Measurements from ENCODE around the gene PTPRR.

Gene PTPRR

DNA sequence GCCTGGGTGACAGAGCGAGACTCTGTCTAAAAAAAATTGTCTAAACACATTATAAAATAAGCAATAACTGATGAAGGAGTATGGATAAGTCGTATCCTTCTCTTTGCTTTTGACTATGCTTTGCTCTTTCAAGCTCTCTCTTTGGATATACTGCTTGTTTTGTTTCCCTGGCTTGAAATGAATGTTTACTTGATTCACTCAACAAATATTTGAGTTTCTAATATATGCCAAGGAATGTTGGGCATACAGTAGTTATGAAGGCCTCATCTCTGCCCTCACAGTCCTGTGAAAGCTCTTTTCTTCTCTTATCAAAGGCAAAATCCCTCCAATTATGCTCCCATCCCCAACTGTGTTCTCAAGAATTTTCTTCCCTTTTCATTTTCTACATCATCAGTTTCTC lies 123.5 kb downstream of the PTPRR start:
- no peak for DNase-seq (ENCODE audit: low spot score)

DNA sequence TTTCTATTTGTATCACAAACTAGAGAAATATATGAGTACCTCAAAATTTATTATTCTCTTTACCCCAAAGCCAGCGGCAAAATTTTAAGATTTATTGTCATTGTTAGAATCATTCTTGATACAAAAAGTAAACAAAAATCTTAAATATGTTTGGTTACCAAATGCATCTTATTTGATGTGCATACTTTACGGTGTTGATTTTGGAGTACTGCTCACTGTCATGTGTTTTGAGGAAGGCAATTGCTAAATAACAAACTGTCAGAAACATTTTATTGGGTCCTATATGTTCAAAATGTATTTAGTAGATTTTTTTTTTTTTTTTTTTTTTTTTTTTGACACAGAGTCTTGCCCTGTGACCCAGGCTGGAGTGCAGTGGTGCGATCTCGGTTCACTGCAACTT lies 124.9 kb downstream of the PTPRR start:
- DNase-seq (ENCODE audit: low spot score): no peak

DNA sequence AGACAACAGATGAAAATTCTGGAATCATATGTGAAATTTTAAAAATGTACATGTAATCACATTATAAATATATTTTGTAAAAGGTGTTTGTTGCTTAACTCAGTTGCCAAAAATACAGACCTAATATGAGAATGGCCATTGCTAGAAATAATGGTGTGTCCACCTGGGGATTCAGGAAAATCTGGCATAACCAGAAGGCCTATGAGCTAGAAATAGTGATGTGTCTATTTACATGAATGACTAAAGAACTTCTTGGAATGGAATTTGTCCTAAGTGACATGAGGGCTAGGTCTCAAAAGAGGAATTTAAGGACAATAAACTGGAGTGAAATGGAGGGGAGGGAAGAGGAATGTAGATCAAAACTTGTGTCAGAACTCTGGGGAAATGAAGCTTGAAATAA lies 126.4 kb downstream of the PTPRR start:
- no peak for DNase-seq (ENCODE audit: low spot score)

DNA sequence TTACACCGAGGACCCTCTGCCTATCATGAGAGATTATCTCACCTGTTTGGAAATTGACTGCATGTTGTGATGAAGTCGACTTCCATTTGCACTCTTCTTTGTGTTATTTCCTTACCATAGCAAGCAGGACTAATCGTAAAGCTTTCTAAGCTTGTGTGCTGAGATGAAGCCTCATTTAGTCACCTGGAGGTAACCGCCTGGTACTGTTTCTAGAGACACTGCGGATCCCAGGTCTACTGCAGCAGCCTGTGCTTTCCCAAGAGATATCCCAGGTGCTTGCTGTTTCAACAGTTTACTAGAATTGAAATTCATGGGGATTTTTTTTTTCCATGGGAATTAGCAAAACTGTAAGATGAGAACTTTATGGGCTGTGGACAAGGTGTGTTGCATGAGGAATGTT lies 131.8 kb downstream of the PTPRR start:
- no peak for DNase-seq (ENCODE audit: low spot score)

DNA sequence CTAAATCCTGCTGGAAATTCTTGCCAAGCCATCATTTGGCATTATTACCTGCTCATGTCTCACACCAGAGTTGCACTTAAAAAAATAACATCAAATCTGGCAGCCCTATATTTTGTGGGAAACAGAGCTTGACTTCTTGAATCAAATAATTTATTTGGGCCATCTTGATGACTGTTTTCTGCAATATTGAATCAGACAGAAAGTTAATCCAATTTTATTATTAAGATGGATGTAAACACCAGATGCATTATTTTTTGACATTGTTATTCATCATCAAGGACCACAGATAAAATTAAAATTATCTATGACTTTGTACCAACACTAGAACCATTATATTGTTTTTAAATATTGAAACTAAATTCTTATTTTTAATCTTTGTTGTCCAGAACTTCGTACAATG lies 132.9 kb downstream of the PTPRR start:
- peak; percentile 48 for DNase-seq (ENCODE audit: low spot score)

DNA sequence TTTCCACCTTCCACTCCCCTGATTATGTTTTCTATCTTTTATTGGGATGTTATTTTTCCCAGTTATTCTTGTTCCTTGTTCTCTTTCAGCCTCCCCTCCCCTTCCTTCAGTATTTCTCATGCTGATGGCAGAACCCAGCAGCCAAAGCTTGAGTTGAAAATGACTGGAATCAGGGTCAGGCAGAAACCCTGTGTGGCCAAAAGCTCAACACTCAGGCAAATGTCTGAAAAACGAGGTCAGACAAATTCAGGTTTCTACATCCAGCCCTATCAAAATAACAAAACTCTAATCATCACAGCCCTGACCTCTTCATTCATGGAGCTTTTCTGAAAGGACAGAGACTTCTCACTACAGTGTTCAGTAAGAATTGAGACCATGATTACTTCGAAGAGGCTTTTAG lies 134.6 kb downstream of the PTPRR start:
- peak; percentile 55 for DNase-seq (ENCODE audit: low spot score)

DNA sequence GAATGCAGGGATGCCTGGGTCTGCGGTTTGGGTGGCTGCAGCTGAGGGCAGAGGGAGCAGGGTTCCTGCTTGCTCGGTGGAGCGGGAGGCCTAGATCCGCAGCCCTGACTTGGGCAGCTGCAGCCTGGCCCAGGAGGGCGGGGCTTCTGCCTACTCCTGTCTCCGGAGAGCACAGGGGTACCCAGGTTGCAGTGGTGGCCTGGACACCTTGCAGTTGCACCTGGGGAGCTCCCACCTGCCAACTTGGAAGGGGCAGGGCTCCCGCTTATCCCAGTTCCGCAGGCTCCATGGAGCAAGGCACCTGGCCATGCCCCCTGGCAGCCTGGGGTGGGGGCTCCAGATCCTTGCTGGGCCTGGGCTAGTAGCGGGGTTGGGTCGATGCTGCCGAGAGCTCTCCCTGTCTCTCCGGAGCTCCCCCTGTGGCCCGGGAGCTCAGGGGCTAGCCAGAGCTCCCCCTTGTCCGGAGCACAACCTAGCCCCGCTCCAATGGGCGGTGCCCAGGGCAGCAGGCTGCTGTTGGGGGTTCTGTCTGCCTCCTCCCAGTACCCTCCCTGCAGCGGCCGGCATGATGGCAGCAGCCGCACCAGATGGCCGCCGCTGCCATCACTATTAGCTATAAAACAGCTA lies 136.4 kb downstream of the PTPRR start:
- no peak for DNase-seq (ENCODE audit: low spot score)

DNA sequence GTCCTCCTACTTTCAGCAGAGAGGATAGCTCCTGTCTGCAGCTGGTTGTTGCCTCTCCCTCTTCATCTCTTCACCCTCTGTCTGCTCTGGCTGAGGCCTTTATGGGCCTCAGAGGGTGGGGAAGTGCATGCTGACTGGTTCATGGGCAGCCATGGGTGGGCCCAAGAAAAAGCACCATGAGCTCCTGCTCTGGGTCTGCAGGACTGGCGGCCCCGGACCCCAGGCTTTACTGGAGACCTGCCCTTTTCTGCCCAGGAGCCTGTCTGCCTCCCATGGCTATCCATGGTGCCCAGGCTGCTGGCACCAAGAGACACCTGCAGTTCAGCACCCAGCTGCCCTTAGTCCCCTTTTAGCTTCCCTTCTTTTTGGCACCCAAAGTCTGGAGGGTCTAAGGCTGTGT lies 137.1 kb downstream of the PTPRR start:
- no peak for DNase-seq (ENCODE audit: low spot score)

DNA sequence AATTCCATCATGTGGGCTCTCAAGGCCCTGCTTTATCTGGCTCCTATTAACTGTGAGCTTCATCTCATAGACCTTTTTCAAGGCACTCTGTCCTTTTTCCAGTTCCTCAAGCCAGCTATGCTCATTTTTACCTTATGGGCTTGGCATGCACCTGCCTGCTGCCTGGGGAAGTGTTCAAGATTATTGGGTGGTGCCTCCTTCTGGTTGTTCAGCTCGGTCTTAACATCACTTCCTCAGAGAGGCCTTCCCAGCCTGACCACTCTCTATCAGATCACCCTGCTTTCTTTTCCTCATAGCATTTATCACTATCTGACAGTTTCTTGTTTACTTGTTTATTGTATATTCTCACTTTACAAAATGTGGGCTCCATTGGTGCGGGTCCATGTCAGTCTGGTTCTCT lies 141.3 kb downstream of the PTPRR start:
- no peak for DNase-seq (ENCODE audit: low spot score)

DNA sequence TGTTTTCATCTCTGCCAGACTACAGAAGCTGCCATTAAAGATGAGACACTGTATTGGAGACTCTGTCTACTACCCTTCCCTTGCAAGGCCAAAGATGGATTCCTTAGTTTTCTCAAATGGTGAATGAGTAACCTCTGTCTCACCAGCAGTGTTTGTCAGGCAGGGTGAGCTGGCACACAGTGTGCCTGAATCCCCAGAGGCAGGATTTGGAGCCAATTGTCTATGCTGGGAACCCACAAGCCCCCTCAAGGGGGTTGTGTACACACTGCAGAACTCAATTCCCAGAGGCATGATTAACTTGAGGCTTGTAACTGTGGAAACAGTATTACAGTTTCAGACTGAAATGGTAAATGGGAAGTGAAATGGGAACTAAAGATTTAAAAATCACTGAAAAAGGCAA lies 146.5 kb downstream of the PTPRR start:
- DNase-seq (ENCODE audit: low spot score): no peak

DNA sequence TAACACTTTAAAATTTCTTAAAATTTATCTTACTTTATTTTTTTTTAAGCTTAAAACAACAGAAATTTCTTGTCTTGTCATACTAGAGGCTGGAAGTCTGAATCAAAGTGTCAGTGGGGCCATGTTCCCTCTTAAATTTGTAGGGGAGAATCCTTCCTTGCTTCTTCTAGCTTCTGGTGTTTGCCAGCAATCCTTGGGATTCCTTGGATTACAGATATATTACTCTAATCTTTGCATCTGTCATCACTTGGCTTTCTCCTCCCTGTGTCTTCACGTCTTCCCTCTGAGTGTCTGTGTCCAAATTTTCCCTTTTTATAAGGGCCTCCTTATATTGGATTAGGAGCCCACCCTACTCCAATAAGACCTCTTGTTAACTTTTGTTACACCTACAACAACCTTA lies 147.7 kb downstream of the PTPRR start:
- DNase-seq (ENCODE audit: low spot score): no peak

DNA sequence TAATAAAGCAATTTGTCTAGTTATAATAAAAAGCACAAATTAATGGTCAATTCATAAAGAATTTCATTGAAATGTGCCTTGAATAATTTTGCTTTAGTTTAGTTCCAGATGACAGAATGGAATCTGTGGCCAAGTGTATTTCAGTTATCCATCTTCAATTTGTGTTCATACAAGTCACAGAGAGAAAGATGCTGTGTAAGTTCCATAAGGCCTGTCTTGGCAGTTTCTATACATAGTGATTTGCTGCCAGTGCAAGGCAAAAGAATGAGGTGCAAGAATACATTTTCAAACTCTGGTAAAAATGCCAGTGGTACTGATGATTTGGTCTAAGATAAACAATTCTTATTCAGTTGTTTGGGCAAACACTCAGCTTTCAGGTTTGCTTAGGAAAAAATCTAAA lies 149.0 kb downstream of the PTPRR start:
- no peak for DNase-seq (ENCODE audit: low spot score)

DNA sequence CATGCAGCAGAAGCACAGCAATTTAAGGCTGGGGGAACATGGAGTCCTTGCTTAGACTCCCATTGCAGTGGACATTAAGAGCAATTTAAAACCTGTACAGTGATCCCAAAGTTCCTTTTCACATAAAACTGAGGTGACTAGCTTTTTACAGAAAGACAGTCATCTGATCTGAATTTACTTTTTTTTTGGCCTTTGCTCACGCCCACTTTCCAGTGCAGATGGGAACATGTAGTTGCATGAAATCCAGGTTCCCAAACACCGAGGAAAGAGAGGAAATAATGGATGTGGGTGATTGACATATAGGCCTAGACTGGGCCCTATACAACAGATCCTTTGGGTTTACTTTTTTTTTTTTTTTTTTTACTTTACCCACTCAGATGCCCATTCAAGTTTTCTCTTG lies 156.9 kb downstream of the PTPRR start:
- no peak for DNase-seq (ENCODE audit: low spot score)

DNA sequence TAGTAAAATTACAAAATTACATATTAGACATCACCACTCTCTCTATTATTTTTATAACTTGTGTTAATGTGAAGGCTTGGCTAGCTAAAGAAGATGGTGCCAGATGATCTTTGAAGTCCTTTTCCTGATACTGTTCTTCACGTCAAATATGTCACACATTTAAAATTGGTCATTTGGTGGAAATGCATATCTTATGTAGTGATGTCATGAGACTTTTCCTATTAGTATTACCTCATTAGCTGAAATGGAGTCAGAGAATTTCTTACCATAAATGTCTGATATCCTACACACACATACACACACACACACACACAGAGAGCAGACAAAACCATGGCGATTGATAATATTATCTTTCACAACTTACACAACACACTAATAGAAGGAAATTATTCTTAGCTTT lies 158.5 kb downstream of the PTPRR start:
- DNase-seq (ENCODE audit: low spot score): no peak

DNA sequence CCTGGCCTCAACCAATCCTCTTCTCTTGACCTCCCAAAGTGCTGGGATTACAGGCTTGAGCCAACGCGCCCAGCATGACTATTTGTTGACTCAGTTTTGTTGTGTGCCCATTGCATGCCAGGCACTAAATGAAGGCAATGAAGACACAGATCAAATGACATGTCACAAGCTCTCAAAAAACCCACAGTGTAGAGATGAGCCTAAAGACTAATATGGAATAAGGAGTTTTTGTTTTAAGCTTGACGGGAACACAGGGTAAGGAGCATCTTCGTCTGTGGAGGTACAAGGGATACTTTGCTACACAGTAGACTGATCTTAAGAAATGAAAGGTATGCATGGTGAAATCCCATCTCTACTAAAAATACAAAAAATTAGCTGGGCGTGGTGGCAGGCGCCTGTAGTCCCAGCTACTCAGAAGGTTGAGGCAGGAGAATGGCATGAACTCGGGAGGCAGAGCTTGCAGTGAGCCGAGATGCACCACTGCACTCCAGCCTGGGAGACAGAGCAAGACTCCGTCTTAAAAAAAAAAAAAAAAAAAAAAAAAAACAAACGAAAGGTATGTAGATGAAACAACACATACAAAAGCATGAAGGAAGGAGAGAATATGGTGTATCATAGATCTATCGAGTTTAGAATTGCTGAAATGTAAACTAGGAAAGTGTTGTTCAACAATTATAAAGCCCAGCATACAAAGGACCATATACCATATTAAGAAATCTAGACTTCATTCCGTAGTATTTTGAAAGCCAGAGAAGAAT lies 161.2 kb downstream of the PTPRR start:
- no peak for DNase-seq (ENCODE audit: low spot score)

DNA sequence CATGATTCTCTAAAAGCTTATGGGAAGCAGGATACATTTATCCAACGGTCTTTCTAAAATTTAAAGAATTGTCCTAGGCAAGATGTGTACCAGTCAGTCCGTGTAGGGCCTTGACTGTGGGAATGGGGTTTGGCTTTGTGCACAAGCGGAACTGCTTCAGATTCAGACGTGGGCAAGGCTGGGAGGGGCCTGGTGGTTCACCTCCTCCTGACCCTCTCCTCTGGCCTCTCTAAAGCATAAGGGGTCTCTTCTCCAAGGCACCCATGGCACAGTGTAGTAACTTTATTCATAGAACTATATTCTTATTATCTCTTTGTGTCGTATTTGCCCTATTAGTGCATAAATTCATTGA lies 162.1 kb downstream of the PTPRR start:
- DNase-seq (ENCODE audit: low spot score): no peak

DNA sequence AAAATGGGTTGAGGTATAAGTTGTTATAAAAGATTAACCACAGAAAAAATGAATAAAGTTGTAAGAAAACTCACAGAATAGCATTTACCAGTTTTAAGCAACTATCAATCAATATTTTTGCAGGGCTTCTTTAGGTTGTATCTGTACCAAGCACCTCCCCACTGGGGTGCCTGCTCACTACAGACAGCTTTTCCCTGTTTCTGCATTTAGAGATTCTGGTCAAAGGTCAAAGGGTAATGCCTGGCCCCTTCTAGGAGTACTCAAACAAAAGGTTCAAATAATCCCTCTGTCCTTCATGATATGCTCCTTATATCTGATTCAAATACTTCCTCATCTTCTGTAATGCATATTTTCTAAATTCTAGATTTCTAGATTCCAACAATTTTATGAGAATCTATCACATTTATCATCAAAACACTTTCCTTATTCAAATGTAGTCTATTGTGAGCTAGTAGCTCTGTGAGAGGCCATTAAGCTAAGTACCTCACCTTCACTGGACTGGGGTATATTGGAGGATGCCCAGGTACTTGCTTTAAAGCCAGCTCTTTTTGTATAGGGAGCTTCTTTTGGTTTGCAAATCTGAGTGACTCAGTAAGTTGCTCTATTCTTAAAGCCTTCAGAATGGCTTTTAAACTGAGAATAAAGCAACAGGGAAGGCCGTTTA lies 162.6 kb downstream of the PTPRR start:
- DNase-seq (ENCODE audit: low spot score): peak; percentile 37

DNA sequence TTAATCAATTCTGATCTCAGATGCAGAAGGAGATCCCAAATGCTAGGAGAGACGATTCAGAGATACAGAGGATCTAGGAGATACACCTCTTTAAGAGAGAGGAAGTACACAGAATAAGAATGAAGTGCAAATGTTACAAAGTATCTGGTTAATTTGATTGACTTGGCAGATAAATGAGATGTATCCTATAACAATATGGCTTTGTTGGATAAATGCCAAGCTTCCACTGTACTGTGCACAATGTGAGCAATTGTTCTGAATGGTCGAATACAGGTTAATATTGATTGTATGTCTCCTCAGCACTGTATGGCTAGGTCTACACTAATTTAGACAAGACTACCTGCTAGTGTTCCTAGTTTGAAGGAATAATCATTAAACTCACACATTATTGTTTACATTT lies 163.7 kb downstream of the PTPRR start:
- no peak for DNase-seq (ENCODE audit: low spot score)

DNA sequence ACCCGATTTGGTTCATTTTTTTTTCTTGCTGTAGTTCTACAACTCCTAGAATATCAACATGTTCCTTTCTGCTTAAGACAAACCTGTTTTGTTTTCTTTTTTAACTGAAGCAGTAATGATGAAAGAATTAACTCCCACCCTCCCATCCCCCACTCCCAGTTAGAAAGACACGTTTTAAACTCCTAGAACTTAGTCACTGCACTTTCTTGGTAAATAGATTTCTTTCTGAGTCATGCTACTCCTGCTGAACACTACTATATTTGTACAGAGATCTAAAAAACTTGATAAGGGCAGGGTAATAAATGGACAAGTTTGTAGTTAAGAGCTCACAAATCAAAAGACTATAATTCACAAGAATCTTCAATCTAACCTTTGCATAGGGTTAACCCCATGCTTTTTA lies 164.4 kb downstream of the PTPRR start:
- DNase-seq (ENCODE audit: low spot score): no peak

DNA sequence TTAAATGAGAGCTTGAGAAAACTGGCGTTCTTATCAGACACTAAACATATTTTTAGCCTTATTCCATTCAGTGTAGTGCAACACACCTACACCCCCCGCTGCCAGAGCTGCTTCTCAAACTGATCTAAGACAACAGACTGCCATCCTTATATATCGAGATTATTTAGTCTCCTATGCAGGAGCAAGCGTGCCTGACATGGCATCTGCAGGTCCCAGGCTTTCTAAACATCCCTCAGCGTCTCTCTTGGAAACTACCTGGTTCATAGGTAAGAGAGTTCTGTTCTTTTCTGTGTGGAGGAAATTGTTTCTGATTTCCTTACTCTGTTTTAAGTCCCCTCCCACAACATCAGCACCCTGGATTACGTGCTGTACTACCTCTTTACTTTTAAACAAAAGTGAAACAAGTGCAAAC lies 166.2 kb downstream of the PTPRR start:
- DNase-seq (ENCODE audit: low spot score): peak; percentile 61

DNA sequence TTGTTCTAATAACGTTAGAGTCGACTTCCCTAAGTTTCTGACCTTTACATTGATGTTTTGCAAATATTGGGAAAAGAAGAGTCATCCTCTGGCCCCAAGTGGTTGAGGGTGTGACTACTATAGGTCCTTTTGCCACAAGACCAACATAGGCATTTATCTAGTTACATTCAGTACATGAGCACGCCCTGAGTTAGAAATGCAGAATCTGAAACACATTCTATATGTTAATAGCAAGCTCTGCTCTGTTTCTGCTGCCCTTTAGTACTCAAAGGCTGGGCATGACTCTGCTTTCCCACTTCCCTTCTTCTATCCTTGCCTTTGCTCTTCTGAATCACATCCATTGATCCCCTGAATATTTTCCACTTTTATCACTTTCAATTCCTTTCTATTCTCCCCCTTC lies 168.2 kb downstream of the PTPRR start:
- no peak for DNase-seq (ENCODE audit: low spot score)

DNA sequence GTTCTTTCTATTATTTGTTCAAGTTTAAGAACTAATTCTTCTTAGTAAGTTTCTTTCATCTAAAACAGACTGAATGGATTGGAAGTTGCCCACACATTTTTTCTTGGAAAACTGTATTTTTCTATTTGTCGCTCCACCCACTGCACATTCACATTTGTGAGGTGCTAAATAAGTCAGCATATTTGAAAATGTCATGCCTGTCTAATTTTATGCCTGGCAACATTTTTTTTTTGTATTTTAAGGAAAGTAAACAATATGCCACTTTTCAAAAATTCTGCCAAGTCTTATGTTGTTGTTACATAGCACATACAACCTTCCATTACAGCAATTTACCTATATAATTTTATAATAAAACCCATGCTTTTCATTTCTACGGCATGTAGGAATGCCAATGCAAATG lies 170.6 kb downstream of the PTPRR start:
- DNase-seq (ENCODE audit: low spot score): no peak

DNA sequence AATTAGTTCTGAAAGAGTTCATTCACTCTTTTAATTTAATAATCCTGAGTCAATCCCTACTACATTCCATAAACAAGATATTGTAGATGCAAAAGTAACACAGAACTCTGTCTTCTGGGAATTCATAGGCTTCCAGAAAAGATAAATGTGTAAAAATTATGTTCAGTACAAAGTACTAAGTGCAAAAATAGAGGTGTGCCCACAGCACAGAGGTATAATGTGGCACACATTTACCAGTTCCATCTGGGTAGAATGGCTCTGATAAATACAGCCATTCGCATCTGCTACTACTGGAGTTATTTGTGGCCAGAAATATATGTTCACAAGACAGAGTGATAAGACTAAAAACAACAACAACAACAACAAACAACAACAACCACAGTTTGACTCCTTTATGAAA lies 171.7 kb downstream of the PTPRR start:
- DNase-seq (ENCODE audit: low spot score): no peak
